Retinal pigment epithelial cell (primary cell): Measurements from ENCODE around the gene CCT8.

ENCODE experiments used
- DNase-seq: peaks from one replicate; pipeline ENCODE4 v3.0.0-alpha.2; 2010; ENCODE audit warnings: low read depth
- H3K4me3 ChIP-seq: 2 replicates; pipeline ENCODE4 v1.5.1; 2011; ENCODE audit warnings: mild to moderate bottlenecking, low read length, control low read depth, moderate library complexity
- TF ChIP-seq, protein P1 (sequence below): conservative IDR thresholded peaks from 2 replicates; pipeline ENCODE4 v1.5.1; 2011; ENCODE audit warnings: low read depth, low read length, control low read depth, inconsistent platforms

The CCT8 gene

DNA sequence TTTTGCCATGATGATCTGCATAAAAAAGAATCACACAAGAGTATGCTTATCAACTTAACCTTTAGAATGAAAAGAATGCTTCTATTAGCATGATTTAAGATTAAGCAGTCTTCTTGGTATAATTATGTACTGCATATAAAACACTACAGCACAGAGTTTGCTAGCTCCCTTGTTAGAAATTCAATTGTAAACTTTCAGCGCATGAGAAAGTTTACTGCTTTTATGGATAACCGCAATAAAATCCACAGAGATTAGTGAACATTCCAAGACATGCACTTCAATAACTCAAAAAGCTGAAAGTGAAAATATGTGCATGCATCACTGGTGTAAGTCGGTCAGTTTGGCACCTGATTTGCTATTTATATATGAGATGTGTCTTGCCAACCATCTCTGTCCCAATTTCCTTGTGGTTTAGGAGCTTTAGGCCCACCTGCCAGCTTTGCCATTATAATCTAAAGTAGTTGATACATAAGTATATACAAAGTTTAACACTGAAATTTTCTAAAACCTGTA, 16.9 kb downstream of the CCT8 start:
- no peak for DNase-seq
- TF ChIP-seq, protein P1, sequence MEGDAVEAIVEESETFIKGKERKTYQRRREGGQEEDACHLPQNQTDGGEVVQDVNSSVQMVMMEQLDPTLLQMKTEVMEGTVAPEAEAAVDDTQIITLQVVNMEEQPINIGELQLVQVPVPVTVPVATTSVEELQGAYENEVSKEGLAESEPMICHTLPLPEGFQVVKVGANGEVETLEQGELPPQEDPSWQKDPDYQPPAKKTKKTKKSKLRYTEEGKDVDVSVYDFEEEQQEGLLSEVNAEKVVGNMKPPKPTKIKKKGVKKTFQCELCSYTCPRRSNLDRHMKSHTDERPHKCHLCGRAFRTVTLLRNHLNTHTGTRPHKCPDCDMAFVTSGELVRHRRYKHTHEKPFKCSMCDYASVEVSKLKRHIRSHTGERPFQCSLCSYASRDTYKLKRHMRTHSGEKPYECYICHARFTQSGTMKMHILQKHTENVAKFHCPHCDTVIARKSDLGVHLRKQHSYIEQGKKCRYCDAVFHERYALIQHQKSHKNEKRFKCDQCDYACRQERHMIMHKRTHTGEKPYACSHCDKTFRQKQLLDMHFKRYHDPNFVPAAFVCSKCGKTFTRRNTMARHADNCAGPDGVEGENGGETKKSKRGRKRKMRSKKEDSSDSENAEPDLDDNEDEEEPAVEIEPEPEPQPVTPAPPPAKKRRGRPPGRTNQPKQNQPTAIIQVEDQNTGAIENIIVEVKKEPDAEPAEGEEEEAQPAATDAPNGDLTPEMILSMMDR = no peak
- no peak overlapping the region for H3K4me3 ChIP-seq

GRCh38 chr21:29056005-29056404, 17.4 kb downstream of the CCT8 start:
- no peak overlapping the region for H3K4me3 ChIP-seq
- TF ChIP-seq, protein P1 = no peak
- DNase-seq = no peak

- DNase-seq = no peak
- H3K4me3 ChIP-seq = no peak overlapping the region
- TF ChIP-seq, protein P1 = no peak
Observed at GRCh38 chr21:29055080-29055479, 18.4 kb downstream of the CCT8 start.

DNA sequence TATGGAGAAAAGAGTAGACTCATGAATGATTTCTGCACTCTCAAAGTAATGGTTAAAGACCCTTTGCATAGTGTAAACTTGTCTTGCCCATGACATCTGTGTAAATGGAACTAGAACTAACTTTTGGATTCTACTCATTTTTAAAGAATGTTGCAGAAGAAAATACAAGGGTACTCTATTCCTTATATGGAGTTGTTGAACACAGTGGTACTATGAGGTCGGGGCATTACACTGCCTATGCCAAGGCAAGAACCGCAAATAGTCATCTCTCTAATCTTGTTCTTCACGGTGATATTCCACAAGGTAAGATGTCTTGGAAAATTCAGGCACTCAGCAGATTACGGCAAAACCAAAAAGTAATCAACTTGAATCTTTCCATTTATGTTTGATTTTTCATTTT, 19.8 kb downstream of the CCT8 start:
- TF ChIP-seq, protein P1 = no peak
- no peak overlapping the region for H3K4me3 ChIP-seq
- no peak for DNase-seq

- H3K4me3 ChIP-seq = no peak overlapping the region
- TF ChIP-seq, protein P1 = no peak
- no peak for DNase-seq
Observed at GRCh38 chr21:29053011-29053553, 20.4 kb downstream of the CCT8 start.

- TF ChIP-seq, protein P1 = no peak
- no peak for DNase-seq
- H3K4me3 ChIP-seq = no peak overlapping the region
Observed at GRCh38 chr21:29052224-29052623, 21.2 kb downstream of the CCT8 start.

- no peak for DNase-seq
- H3K4me3 ChIP-seq = no peak overlapping the region
- TF ChIP-seq, protein P1 = no peak
Observed at GRCh38 chr21:29034678-29035077, 38.8 kb downstream of the CCT8 start.
